Measurements from ENCODE around the gene DYRK3.

DNA sequence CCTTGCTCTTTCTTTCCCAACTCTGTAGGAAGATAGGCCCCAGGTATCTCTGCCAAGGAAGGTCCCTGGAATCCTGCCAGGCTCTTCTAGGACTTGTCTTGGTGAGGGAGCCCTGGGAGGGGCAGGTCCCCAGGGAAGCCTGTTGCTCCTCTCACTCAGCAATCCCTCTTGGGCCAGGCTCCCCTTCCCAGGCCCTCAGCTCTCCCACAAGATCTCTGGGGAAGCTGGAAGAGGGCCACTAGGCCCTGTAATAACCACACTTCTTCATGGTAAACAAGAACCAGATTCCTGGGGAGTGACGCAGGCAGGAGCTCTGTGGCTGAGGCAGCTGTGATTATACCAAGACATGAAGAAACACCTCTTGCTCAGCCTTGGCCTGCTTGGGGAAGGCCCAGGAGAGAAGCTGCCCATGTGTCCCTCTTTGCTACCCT is 39.4 kb downstream of the DYRK3 start:
- TF ChIP-seq, protein P1, sequence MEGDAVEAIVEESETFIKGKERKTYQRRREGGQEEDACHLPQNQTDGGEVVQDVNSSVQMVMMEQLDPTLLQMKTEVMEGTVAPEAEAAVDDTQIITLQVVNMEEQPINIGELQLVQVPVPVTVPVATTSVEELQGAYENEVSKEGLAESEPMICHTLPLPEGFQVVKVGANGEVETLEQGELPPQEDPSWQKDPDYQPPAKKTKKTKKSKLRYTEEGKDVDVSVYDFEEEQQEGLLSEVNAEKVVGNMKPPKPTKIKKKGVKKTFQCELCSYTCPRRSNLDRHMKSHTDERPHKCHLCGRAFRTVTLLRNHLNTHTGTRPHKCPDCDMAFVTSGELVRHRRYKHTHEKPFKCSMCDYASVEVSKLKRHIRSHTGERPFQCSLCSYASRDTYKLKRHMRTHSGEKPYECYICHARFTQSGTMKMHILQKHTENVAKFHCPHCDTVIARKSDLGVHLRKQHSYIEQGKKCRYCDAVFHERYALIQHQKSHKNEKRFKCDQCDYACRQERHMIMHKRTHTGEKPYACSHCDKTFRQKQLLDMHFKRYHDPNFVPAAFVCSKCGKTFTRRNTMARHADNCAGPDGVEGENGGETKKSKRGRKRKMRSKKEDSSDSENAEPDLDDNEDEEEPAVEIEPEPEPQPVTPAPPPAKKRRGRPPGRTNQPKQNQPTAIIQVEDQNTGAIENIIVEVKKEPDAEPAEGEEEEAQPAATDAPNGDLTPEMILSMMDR (optimal IDR thresholded peaks at IDR 0.05 in 1 of 3, IDR thresholded peaks at IDR 0.05 in 1 of 3, conservative IDR thresholded peaks at IDR 0.05 in 1 of 3; ENCODE audit: extremely low read depth in 1 of 3, insufficient read depth in 2 of 3, low read length in 3 of 3) = no peak
- no peak for TF ChIP-seq EZH2 (IDR thresholded peaks at IDR 0.05; ENCODE audit: low read length)

Data from keratinocyte (primary cell).